Measurements from ENCODE around the gene EIF3I.

Gene EIF3I

GRCh38 chr1:32192220-32192948 lies 29.8 kb upstream of the EIF3I start:
- no peaks in the 10 kb centered on the region for H3K9me3 Mint-ChIP-seq
- H3K36me3 Mint-ChIP-seq: peaks cover 79% of the 10 kb centered on the region
- H3K4me3 Mint-ChIP-seq: no peak overlapping the region
- H3K27ac Mint-ChIP-seq: no peak overlapping the region
- peaks cover 22% of the 10 kb centered on the region for H3K4me1 Mint-ChIP-seq
- no peak for ATAC-seq
- no peaks in the 10 kb centered on the region for H3K27me3 Mint-ChIP-seq

- H3K36me3 Mint-ChIP-seq: peaks cover 78% of the 10 kb centered on the region
- H3K4me1 Mint-ChIP-seq: peaks cover 39% of the 10 kb centered on the region
- H3K4me3 Mint-ChIP-seq: no peak overlapping the region
- H3K27me3 Mint-ChIP-seq: no peaks in the 10 kb centered on the region
- H3K27ac Mint-ChIP-seq: no peak overlapping the region
- no peaks in the 10 kb centered on the region for H3K9me3 Mint-ChIP-seq
- ATAC-seq: no peak
Observed at GRCh38 chr1:32194984-32195383, 27.2 kb upstream of the EIF3I start.

GRCh38 chr1:32195531-32195930 lies 26.7 kb upstream of the EIF3I start:
- Mint-ChIP-seq H3K9me3 (no peaks in the 10 kb centered on the region), H3K36me3 (peaks cover 75% of the 10 kb centered on the region), H3K27ac (no peak overlapping the region), H3K27me3 (no peaks in the 10 kb centered on the region), H3K4me1 (peaks cover 45% of the 10 kb centered on the region), H3K4me3 (no peak overlapping the region)
- no peak for ATAC-seq

- Mint-ChIP-seq H3K27me3 (no peaks in the 10 kb centered on the region), H3K9me3 (no peaks in the 10 kb centered on the region), H3K4me1 (peaks cover 46% of the 10 kb centered on the region), H3K36me3 (peaks cover 71% of the 10 kb centered on the region), H3K27ac (peak overlapping the region; percentile 30), H3K4me3 (no peak overlapping the region)
- no peak for ATAC-seq
Observed at GRCh38 chr1:32195972-32196823, 26.0 kb upstream of the EIF3I start.

- H3K27me3 Mint-ChIP-seq: no peaks in the 10 kb centered on the region
- no peak overlapping the region for H3K4me3 Mint-ChIP-seq
- peak overlapping the region; percentile 30 for H3K27ac Mint-ChIP-seq
- H3K9me3 Mint-ChIP-seq: no peaks in the 10 kb centered on the region
- ATAC-seq: no peak
- H3K36me3 Mint-ChIP-seq: peaks cover 68% of the 10 kb centered on the region
- peaks cover 55% of the 10 kb centered on the region for H3K4me1 Mint-ChIP-seq
Observed at GRCh38 chr1:32197074-32197473, 25.1 kb upstream of the EIF3I start.

- H3K9me3 Mint-ChIP-seq: no peaks in the 10 kb centered on the region
- no peak for ATAC-seq
- H3K4me1 Mint-ChIP-seq: peaks cover 62% of the 10 kb centered on the region
- H3K27ac Mint-ChIP-seq: peak overlapping the region; percentile 75
- H3K4me3 Mint-ChIP-seq: no peak overlapping the region
- H3K27me3 Mint-ChIP-seq: no peaks in the 10 kb centered on the region
- H3K36me3 Mint-ChIP-seq: peaks cover 66% of the 10 kb centered on the region
Observed at GRCh38 chr1:32197837-32198236, 24.4 kb upstream of the EIF3I start.

- Mint-ChIP-seq H3K4me3 (peak overlapping the region; percentile 52), H3K4me1 (peaks cover 68% of the 10 kb centered on the region)
- ATAC-seq: no peak
Observed at GRCh38 chr1:32198237-32199042, 23.8 kb upstream of the EIF3I start.

GRCh38 chr1:32199043-32199716 lies 23.0 kb upstream of the EIF3I start:
- H3K4me1 Mint-ChIP-seq: peaks cover 75% of the 10 kb centered on the region
- ATAC-seq: no peak
- H3K27ac Mint-ChIP-seq: peak overlapping the region; percentile 75
- H3K27me3 Mint-ChIP-seq: no peaks in the 10 kb centered on the region
- no peaks in the 10 kb centered on the region for H3K9me3 Mint-ChIP-seq
- peak overlapping the region; percentile 92 for H3K4me3 Mint-ChIP-seq
- H3K36me3 Mint-ChIP-seq: peaks cover 57% of the 10 kb centered on the region

More at GRCh38 chr1:32198237-32199042, 23.8 kb upstream of the EIF3I start:
- H3K36me3 Mint-ChIP-seq: peaks cover 60% of the 10 kb centered on the region
- peak overlapping the region; percentile 75 for H3K27ac Mint-ChIP-seq
- no peaks in the 10 kb centered on the region for H3K27me3 Mint-ChIP-seq
- H3K9me3 Mint-ChIP-seq: no peaks in the 10 kb centered on the region

- Mint-ChIP-seq H3K4me1 (peaks cover 80% of the 10 kb centered on the region), H3K4me3 (peak overlapping the region; percentile 92), H3K9me3 (no peaks in the 10 kb centered on the region), H3K27ac (peak overlapping the region; percentile 91), H3K27me3 (no peaks in the 10 kb centered on the region), H3K36me3 (peaks cover 54% of the 10 kb centered on the region)
- ATAC-seq: no peak
Observed at GRCh38 chr1:32199717-32200072, 22.5 kb upstream of the EIF3I start.

- ATAC-seq: peak; percentile 71
- peak within 1 kb of the TSS; percentile 92 for H3K4me3 Mint-ChIP-seq
- no peaks in the 10 kb centered on the region for H3K27me3 Mint-ChIP-seq
- peaks cover 46% of the 10 kb centered on the region for H3K36me3 Mint-ChIP-seq
- H3K27ac Mint-ChIP-seq: peak within 1 kb of the TSS; percentile 91
- H3K4me1 Mint-ChIP-seq: peaks cover 82% of the 10 kb centered on the region
- no peaks in the 10 kb centered on the region for H3K9me3 Mint-ChIP-seq
Observed at GRCh38 chr1:32200226-32201010, 21.8 kb upstream of the EIF3I start, which contains the start of gene CCDC28B. CCDC28B (plus strand) TSS chr1:32200595; CDS start chr1:32201936, 1,341 bp downstream.

GRCh38 chr1:32201011-32201855 lies 21.0 kb upstream of the EIF3I start:
- Mint-ChIP-seq H3K36me3 (peaks cover 40% of the 10 kb centered on the region), H3K27ac (peak overlapping the region; percentile 91), H3K4me1 (peaks cover 83% of the 10 kb centered on the region), H3K27me3 (no peaks in the 10 kb centered on the region), H3K4me3 (peak overlapping the region; percentile 92), H3K9me3 (no peaks in the 10 kb centered on the region)
- peak; percentile 78 for ATAC-seq

GRCh38 chr1:32204943-32205361 lies 17.3 kb upstream of the EIF3I start:
- H3K9me3 Mint-ChIP-seq: no peaks in the 10 kb centered on the region
- H3K4me1 Mint-ChIP-seq: peaks cover 82% of the 10 kb centered on the region
- peaks cover 17% of the 10 kb centered on the region for H3K36me3 Mint-ChIP-seq
- no peaks in the 10 kb centered on the region for H3K27me3 Mint-ChIP-seq
- H3K4me3 Mint-ChIP-seq: peak overlapping the region; percentile 87
- no peak for ATAC-seq
- no peak overlapping the region for H3K27ac Mint-ChIP-seq

All from stimulated activated memory B cell treated with anti-CD40 and anti-IgM and Interleukin-4, amounts not matched to agents 10 μg/mL and 1 μg/mL and 100 μg/mL, for 72 hours (primary cell).